Measurements from ENCODE around the gene CYB561A3. TPM values are rescaled to one million over a fixed set of nuclear protein-coding genes. Genes with fewer than 3 reads are reported as not detected.

Gene CYB561A3
- polyA plus RNA-seq, 1 donor from 2014 or later = 594 TPM

DNA sequence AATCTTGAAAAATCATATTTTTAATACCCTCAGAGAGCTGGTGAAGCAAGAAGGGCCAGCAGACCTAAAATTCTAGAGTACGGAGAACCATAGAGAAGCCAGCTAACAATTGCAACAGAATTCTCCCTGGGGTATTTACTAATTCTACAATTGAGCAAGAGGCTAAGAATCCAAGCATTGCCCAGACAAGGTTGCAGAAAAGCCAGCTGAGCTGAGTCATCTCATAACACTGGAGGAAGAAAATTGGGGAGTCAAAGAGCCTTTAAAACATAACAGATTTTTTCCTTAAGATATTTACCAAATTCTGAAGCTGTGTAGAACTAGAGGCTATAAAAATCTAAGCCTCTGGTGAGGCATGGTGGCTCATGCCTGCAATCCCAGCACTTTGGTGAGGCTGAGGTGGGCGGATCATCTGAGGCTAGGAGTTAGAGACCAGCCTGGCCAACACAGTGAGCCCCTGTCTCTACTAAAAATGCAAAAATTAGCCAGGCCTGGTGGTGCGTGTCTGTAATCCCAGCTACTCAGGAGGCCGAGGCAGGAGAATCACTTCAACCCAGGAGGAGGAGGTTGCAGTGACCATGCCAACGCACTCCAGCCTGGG lies 17.1 kb upstream of the CYB561A3 start:
- H3K27ac Mint-ChIP-seq = no peak overlapping the region
- H3K27me3 Mint-ChIP-seq = no peaks in the 10 kb centered on the region
- peaks cover 0 to 4% (median 0%) of the 10 kb centered on the region in 3 donors for H3K4me1 Mint-ChIP-seq
- H3K9me3 Mint-ChIP-seq = no peaks in the 10 kb centered on the region
- H3K4me3 Mint-ChIP-seq = no peak overlapping the region
- peaks cover 7% of the 10 kb centered on the region for H3K36me3 Mint-ChIP-seq

DNA sequence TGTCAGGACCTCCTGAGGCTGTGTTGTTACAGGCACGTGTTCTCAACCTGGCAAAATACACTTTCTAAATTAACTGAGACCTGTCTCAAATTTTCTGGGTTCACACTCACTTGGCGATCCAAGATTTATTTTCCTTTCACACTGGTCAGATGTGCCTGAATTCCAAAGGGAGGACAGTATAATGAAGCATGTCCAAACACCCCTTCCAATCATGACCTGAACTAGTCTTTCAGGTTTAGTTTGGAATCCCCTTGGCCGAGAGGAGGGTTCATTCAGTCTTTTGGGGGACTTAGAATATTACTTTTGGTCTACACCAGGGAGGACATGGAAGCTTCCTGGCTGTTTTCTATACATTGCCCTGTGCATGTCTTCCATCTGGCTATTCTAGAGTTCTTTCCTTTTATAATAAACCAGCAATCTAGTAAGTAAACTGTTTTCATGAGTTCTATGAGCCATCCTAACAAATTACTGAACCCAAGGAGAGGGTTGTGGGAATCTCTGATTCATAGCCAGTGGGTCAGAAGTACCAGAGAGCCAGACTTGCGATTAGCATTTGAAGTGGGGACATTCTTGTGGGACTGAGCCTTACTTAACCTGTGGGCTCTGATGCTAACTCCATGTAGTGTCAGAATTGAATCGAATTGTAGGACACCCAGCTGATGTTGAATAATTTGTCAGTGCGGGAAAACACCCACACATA lies 15.9 kb upstream of the CYB561A3 start:
- Mint-ChIP-seq H3K4me1 (peaks cover 0 to 4% (median 0%) of the 10 kb centered on the region in 3 donors), H3K9me3 (no peaks in the 10 kb centered on the region), H3K4me3 (peak overlapping the region in 1 of 4 donors; percentile 54), H3K27me3 (no peaks in the 10 kb centered on the region), H3K36me3 (peaks cover 7% of the 10 kb centered on the region), H3K27ac (no peak overlapping the region)

DNA sequence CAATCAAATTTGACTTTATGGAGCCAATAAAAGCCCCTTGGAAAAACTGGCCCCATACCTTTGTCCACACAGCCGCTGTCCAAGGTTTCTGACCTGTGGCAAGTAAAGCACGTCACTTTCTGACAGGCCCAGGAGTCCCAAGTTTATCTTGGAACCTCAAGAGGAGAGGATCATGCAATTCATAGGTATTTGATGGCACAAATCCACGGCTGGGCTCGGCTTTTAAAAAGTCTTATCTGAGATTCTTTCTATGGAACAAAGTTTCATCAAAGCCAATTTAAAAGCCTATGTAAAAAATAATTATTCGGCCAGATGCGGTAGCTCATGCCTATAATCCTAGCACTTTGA lies 14.1 kb upstream of the CYB561A3 start:
- H3K4me3 Mint-ChIP-seq = no peak overlapping the region
- H3K9me3 Mint-ChIP-seq = no peaks in the 10 kb centered on the region
- no peak overlapping the region for H3K27ac Mint-ChIP-seq
- H3K27me3 Mint-ChIP-seq = no peaks in the 10 kb centered on the region
- peaks cover 6% of the 10 kb centered on the region for H3K36me3 Mint-ChIP-seq
- no peaks in the 10 kb centered on the region for H3K4me1 Mint-ChIP-seq

DNA sequence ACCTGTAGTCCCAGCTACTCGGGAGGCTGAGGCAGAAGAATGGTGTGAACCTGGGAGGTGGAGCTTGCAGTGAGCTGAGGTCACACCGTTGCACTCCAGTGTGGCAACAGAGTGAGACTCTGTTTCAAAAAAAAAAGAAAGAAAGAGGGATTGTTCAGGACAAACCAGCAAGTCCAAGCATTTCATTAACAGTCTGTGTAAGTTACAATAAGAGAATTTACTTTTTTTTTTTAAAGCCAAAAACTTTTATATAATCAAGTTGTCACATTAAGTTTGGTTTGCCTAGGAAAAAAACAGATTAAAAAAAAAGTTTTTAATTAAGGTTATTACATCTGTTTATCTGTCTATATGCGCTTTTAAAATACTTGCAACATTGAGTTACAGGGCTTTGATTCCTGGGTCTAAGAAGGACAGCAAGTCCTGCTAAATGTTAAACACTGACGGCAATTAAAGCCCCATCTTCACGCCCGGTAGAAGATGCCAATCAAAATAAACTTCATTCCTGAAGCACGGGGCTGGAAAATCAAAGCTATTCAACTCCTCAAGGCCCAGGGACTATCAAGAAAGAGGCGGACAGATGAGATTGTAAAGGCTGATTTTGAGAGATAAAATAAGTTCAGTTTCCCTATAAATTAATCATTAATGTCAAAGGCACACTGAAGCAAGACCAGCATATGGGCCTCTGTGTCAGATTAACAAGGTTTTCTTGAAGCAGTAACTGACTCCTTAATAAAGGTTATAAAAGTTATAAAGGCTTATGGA lies 11.2 kb upstream of the CYB561A3 start:
- Mint-ChIP-seq H3K4me3 (no peak overlapping the region), H3K27me3 (no peaks in the 10 kb centered on the region), H3K27ac (peak overlapping the region in 1 of 3 donors; percentile 71), H3K9me3 (no peaks in the 10 kb centered on the region), H3K36me3 (peaks cover 6% of the 10 kb centered on the region), H3K4me1 (peaks cover 0 to 2% (median 2%) of the 10 kb centered on the region in 3 donors)

DNA sequence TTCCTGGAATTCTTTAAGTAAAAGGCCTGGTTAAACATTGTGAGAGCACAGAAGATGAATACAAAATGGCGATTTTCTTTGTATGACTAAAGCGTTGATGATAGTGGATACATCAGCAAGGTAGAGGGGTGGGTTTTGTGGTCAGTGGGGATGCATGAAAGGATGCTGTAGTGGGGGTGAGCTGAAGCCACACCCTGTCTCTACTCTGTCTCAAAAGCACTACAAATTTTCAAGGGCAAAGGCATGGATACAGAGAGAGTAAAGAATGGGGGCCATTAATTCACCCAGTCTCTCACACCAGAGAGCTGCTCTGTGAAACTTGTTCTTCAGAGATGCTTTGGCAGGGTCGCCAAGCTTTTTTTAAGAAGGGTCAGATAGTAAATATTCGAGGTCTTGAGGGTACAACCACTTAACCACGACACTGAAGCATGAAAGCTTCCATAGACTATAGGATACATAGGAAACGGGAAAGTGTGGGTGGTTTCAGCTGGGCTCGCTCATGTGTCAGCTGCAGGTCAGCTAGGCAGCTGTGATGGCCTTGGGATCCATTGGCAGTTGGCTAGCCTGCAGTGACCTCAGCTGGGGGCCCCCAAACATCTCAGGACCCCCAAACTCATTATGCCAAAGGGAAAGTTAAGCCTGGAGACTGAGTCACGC lies 8.8 kb upstream of the CYB561A3 start:
- Mint-ChIP-seq H3K36me3 (peaks cover 3% of the 10 kb centered on the region), H3K27ac (no peak overlapping the region), H3K27me3 (no peaks in the 10 kb centered on the region)

DNA sequence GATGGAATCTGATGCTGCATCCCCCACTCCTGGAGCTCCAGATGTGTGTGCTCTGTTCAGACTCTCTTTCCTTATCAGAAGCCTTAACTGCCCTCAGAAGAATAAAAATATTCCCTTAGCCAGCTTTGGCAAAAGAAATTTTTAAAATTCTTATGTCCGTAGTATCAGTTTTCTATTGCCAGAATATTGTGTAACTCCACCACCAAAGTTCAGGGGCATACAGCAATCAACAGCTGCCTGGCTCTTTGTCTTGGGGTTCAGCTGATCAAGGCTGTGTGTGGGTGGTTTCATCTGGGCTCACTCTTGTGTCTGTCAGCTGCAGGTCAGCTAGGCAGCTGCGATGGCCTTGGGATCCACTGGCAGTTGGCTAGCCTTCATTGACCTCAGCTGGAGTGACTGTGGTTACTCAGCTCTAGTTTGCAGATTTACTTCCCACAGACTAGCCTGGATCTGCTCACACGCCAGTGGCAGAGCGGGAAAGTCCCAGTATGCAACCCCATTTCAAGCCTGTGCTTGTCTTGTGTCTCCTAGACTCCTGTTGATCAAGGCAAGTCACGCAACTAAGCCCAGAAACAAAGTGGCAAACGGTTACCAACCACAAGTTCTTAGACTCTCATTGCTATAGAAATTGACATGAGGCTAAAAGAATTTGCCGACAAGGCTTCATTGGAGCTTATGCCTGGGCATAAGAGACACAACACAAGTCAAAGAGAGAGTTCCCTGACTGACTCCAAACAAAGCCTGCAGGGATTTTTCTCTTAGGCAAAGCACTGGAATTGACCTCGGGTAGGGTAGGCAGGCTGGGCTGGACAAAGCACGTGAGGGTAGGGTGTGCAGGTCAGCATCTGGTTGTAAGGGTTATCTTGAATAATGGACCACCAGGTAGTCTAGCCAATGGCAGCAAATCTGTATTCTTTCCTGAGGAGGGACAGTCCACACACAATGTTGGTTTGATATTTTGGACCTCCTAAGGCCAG lies 8.0 kb upstream of the CYB561A3 start:
- no peak overlapping the region for H3K27ac Mint-ChIP-seq

More for the DNA sequence above, 8.8 kb upstream of the CYB561A3 start:
- Mint-ChIP-seq H3K9me3 (no peaks in the 10 kb centered on the region), H3K4me3 (peak overlapping the region in 1 of 4 donors; percentile 18), H3K4me1 (peaks cover 0 to 2% (median 2%) of the 10 kb centered on the region in 3 donors)

DNA sequence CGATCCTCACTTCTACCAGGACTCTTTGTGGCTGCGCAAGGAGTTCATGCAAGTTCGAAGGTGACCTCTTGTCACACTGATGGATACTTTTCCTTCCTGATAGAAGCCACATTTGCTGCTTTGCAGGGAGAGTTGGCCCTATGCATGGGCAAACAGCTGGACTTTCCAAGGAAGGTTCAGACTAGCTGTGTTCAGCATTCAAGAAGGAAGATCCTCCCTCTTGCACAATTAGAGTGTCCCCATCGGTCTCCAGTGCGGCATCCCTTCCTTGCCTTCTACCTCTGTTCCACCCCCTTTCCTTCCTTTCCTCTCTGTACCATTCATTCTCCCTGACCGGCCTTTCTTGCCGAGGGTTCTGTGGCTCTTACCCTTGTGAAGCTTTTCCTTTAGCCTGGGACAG lies 7.0 kb upstream of the CYB561A3 start:
- Mint-ChIP-seq H3K4me1 (peaks cover 3 to 6% (median 4%) of the 10 kb centered on the region in 3 donors), H3K36me3 (no peaks in the 10 kb centered on the region), H3K4me3 (peak overlapping the region in 1 of 4 donors; percentile 35), H3K27ac (peak overlapping the region in 2 of 3 donors; percentile 43 to 59), H3K27me3 (no peaks in the 10 kb centered on the region), H3K9me3 (no peaks in the 10 kb centered on the region)

More for the DNA sequence above, 8.0 kb upstream of the CYB561A3 start:
- H3K4me3 Mint-ChIP-seq = peak overlapping the region in 1 of 4 donors; percentile 18
- peaks cover 0 to 2% (median 2%) of the 10 kb centered on the region in 3 donors for H3K4me1 Mint-ChIP-seq
- H3K27me3 Mint-ChIP-seq = no peaks in the 10 kb centered on the region
- H3K36me3 Mint-ChIP-seq = no peaks in the 10 kb centered on the region
- no peaks in the 10 kb centered on the region for H3K9me3 Mint-ChIP-seq

DNA sequence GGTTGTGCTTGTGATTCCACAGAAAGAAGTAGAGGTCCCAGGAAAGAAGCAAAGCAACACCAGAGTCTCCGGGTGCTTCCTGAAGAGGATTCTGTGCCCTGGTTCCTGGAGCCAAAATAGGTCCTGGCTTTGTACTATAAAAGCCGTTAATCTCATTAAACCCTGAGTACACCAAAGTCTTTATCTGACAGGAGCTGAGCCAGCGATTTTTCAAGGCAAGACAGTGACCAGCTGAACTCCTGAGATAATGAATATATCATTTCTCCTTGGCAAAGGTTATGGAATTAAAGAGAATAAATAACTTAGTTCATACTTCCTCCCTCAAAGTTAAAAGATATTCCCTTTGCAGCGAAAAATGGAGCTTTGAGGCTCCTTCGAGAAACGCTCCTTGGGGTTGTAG lies 5.7 kb upstream of the CYB561A3 start:
- Mint-ChIP-seq H3K4me3 (no peak overlapping the region), H3K9me3 (no peaks in the 10 kb centered on the region), H3K27ac (no peak overlapping the region), H3K36me3 (no peaks in the 10 kb centered on the region), H3K4me1 (peaks cover 5 to 16% (median 14%) of the 10 kb centered on the region in 3 donors), H3K27me3 (no peaks in the 10 kb centered on the region)

DNA sequence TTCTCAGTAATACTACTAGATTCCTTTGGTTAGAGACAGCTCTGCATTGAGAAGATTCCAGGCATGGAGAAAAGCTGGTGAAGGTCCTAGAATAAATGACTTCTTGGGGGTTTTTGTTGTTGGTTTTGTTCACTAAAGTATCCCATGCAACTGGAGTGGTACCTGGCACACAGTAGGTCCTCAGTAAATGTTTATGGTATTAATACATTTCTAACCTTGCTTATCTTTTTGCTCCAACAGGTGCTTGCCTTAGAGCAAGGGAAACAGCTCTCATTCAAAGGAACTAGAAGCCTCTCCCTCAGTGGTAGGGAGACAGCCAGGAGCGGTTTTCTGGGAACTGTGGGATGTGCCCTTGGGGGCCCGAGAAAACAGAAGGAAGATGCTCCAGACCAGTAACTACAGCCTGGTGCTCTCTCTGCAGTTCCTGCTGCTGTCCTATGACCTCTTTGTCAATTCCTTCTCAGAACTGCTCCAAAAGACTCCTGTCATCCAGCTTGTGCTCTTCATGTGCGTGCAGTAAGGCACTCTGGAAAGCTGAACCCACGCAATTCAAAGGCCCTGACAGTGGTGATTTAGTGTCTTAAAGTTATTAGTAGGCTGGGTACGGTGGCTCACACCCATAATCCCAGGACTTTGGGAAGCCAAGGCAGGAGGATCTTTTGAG lies 2.5 kb upstream of the CYB561A3 start:
- Mint-ChIP-seq H3K36me3 (no peaks in the 10 kb centered on the region), H3K27ac (peak overlapping the region; percentile 43 to 97 (median 93)), H3K27me3 (no peaks in the 10 kb centered on the region), H3K4me1 (peaks cover 16 to 26% (median 25%) of the 10 kb centered on the region in 3 donors), H3K4me3 (peak overlapping the region in 3 of 4 donors; percentile 76 to 97 (median 94)), H3K9me3 (no peaks in the 10 kb centered on the region)

DNA sequence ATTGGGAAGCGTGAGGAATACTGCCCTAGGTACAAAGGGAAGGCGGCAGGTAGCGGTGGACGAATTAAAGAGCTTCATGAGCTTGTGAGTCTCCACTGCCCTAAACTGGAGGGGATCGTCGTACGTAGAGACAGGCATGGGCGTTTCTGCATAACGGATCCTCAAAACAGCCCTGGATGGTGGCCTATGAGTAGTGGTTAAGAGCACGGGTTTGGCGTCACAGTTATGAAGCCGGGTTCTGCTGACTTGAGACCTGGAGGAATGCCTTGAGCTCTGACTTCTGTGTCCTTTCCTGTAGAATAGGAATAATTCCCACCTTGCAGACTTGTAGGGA lies 827 bp upstream of the CYB561A3 start:
- peaks cover 21 to 35% (median 34%) of the 10 kb centered on the region in 3 donors for H3K4me1 Mint-ChIP-seq
- peak overlapping the region; percentile 94 to 100 (median 98) for H3K4me3 Mint-ChIP-seq
- H3K27me3 Mint-ChIP-seq = no peaks in the 10 kb centered on the region
- H3K27ac Mint-ChIP-seq = peak overlapping the region; percentile 93 to 98 (median 97)
- H3K9me3 Mint-ChIP-seq = no peaks in the 10 kb centered on the region
- H3K36me3 Mint-ChIP-seq = no peaks in the 10 kb centered on the region

DNA sequence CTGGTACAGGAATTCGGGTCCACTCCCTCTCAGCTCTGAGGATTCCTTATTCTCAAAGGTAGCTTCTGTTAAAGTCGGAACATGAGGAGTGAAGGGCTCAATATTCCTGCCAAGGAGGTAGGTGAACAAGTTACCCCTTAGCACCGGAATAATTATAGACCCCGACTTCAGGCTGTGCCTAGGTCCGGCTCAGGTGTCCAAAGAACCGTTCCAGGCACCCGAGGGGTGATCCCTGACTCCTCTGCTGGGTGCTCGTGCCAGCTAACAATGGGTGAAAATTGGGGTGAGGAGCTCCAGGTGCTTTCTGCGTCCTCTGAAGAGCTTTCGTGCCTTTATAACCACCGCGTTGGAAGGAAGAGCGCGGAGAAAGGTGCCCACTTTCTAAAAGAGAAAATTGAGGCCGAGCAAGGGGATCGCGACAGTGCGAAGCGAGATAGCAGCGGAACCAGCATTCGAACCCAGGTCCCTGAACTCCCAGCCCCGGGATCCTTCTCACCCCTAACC lies 393 bp downstream of the CYB561A3 start:
- no peaks in the 10 kb centered on the region for H3K27me3 Mint-ChIP-seq
- H3K4me3 Mint-ChIP-seq = peak overlapping the region; percentile 94 to 100 (median 98)
- peaks cover 30 to 45% (median 41%) of the 10 kb centered on the region in 3 donors for H3K4me1 Mint-ChIP-seq
- peak overlapping the region; percentile 93 to 98 (median 97) for H3K27ac Mint-ChIP-seq
- no peaks in the 10 kb centered on the region for H3K9me3 Mint-ChIP-seq
- peaks cover 2% of the 10 kb centered on the region for H3K36me3 Mint-ChIP-seq

DNA sequence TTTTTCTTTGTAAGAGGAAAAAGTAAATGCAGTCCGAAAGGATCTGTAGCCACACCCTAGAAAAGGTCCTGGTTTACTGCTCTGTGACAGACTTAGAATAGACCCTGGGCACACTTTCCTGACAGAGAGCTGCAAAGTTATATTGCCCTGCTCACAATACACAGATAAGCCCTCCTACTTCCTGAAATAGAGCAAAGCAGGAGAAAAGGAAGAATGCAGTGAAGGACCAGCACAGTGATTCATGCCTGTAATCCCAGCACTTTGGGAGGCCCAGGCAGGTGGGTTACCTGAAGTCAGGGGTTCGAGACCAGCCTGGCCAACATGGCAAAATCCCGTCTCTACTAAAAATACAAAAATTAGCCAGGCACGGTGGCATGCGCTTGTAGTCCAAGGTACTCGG lies 2.2 kb downstream of the CYB561A3 start:
- Mint-ChIP-seq H3K27me3 (no peaks in the 10 kb centered on the region), H3K36me3 (peaks cover 7% of the 10 kb centered on the region), H3K4me3 (peak overlapping the region; percentile 94 to 100 (median 98)), H3K9me3 (no peaks in the 10 kb centered on the region), H3K27ac (peak overlapping the region; percentile 93 to 98 (median 97)), H3K4me1 (peaks cover 35 to 50% (median 43%) of the 10 kb centered on the region in 3 donors)

DNA sequence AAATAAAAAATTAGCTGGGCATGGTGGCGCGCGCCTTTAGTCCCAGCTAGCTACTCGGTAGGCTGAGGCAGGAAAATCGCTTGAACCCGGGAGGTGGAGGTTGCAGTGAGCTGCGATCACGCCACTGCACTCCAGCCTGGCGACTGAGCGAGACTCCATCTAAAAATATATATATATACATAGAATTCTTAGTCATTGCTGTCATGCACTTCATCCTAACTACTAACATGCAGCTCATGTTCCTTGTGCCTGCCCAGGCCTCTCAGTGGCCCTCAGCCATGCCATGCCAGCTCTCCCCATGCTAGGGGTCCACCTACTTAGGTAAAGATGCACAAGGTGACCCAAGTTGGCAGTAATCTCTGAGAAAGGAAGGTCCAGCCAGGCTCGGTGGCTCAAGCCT lies 3.1 kb downstream of the CYB561A3 start:
- Mint-ChIP-seq H3K4me3 (peak overlapping the region; percentile 41 to 98 (median 93)), H3K9me3 (no peaks in the 10 kb centered on the region), H3K27ac (peak overlapping the region; percentile 82 to 97 (median 93)), H3K27me3 (no peaks in the 10 kb centered on the region), H3K36me3 (peaks cover 9% of the 10 kb centered on the region), H3K4me1 (peaks cover 37 to 53% (median 47%) of the 10 kb centered on the region in 3 donors)

All from IgD-negative memory B cell (primary cell).